EH (cell line): ENCODE results near the gene ST7.
A peak's percentile ranks its signal among the peaks of the same experiment; 100 is the strongest.

Source experiments
- DNase-seq: peaks from one replicate; pipeline ENCODE4 v3.0.0-alpha.2; 2015; ENCODE audit warnings: low read depth

Gene ST7

DNA sequence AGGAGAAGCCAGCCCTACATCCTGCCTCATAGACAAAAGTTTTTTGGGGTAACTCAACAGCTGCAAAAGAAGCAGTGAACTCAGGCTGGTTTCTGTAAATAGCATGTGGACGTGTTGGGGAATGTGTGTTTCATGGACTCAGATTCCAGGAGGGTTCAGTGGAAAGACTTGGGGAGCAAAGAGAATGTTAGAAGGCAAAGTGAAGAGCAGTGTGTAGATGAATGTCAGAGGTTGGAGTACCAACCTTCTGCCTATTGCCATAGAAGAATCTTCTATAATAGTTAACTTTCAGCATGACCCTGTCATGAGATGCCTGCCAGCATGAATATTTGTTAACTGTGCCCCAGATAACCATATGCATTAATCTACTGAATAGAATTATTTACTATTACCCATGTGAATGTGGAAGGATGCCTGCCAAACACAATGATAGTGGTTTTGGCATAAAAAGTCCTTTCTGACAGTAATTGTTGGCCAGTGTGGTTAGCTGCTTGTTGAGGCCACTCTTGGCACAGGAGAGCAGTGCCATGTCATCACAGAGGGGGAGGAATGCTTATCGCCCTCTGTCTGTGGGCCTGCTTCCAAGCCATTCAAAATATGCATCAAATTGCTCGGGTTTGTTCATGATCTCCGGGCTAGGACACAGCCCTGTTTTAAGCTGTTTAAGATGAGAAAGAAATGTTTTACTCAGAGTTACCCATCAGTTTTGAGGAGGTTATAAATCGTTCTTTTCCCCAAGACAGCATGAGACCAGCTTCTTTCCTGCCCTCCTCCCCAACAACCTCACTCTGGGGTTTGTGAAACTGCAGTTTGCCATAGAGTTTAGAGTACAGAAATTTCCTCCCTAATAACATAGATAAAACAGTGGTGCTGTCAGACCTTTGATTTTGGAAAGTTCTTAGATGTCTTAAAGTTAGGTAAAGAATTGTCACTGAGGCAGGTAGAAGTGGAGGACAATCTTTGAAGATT is 204.2 kb downstream of the ST7 start:
- peak; percentile 94 for DNase-seq

DNA sequence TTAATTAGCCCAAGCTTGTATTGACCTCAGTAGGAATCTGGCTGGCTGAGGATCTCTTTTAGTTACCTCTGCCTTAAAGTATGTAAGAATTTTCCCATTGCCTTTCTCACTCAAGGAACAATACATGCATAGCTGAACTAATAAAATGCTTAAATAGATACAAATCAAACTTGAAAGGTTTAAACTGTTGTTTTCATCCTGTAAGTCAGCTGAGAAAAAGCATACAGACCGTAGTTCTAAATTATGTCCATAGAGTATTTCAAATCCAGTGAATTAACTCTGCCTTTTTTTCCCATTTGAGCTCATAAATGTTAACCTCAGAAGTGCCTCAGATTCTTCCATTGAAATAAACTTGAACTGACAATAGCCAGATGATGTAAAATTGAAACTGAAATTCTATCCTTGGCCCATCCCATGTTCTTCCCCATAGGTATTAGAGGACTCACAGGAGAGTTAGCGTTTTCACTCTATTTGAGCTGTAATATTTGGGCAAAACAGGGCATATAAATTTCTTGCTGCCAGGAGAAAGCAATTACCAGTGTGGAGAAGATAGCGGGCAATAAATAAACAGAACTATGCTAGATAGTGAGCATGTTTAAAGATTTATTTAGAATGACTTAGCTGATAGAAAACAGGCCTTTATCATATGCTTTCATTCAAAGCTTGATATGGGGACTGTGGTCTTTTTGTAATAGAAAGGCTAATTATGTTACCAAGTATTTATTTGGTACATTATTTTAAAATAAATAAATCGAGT is 205.8 kb downstream of the ST7 start:
- peak; percentile 59 for DNase-seq

DNA sequence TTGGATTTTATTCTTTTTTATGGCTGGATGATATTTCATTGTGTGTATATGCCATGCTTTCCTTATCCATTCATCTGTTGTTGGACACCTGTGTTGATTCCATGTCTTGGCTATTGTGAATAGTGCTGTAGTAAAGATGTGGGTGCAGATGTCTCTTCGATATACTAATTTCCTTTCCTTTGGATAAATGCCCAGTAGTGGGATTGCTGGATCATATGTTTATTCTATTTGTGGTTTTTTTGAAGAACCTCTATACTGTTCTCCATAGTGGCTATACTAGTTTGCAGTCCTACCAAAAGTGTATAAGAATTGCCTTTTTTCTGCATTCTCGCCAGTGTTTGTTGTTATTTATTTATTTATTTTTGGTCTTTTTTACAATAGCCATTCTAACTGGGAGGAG is 209.8 kb downstream of the ST7 start:
- DNase-seq = no peak

DNA sequence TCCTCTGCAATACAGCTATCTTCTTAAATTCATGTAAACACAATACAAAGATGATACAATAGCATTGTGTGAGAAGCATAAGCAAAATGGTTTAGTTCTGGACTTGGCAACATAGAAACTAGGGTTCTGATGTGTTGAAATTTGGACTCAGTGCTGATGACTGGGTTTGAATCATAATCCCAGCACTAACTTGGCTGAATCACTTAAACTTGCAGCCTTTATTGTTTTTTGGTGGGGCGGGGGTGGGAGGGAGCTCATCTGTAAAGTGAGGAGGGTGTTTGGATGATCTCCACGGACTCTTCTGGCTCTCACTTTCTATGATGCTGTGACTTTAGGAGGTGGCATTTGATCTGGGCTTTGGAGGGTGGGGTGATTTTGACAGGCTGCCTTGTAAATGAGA is 211.3 kb downstream of the ST7 start:
- peak; percentile 32 for DNase-seq

DNA sequence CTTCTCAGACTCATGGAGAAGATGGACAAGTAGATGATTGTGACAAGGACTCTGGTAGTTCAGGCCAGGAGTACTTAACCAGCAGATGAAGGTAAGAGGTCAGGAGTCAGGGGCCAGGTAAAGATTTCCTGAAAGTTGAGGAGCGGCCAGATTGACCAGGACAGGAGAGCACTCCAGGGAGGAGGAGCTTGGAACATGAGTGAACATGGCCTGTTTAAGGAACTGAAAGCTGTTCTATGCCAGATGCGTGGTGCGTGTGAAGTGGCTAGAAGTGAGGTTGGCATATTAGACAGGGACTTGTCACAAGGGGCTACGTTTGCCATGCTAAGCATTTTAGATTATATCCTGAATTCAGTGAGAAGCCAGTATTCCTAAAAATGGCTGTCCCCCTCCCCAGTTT is 212.4 kb downstream of the ST7 start:
- no peak for DNase-seq

DNA sequence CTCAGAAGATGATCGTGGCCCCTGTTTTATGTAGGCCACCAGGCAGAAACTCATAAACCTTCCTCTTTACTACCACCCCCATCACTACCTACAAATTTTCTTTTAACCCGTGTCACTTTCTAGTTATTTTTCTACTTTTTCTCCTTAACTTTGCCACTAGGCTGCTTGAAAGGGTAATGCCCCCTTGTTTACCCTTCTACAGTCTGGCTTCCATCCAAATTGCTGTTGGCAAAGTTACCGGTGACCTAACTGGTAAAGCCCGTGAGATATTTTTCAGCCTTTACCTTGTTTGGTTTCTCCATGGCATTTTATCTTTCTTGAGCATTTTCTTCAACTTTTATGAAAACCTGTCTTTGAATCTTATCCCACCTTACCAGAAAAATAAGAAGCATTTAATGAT is 216.6 kb downstream of the ST7 start:
- DNase-seq = no peak

DNA sequence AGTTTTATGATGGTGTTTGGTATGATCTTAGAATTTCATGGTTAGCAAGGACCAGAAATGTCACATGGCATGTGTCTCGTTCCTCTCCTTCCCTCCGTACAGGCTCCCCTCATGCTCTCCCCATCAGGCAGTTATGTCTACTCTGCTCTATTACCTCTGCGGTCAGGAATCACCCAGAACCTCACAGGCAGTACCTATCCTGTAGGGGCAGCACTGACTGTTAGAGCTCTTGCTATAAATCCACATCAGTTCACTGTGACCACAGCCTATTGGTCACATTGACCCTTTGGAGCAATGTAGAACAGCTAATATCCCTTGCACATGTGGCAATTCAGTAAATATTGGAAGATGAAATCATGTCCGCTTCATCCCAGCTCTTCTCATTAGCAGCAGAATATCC is 217.8 kb downstream of the ST7 start:
- DNase-seq = no peak

DNA sequence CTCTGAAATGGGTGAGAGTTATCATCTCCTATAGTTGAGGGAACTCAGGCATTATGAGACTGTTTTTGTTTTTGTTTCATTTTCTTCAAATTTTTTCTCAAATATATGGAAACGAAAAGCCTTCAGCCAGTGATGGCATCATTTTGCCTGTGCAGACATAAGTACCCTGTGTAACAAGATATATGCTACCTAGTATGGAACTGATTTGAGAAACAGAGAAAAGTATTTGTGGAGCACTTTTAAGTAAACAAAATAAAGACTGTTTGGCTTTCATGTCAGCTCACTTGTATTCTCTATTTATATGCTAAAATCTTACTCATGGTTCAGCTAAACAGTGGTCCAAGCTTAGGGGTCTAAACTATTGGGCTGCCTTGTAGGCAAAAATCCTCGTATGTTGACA is 219.0 kb downstream of the ST7 start:
- DNase-seq = no peak

DNA sequence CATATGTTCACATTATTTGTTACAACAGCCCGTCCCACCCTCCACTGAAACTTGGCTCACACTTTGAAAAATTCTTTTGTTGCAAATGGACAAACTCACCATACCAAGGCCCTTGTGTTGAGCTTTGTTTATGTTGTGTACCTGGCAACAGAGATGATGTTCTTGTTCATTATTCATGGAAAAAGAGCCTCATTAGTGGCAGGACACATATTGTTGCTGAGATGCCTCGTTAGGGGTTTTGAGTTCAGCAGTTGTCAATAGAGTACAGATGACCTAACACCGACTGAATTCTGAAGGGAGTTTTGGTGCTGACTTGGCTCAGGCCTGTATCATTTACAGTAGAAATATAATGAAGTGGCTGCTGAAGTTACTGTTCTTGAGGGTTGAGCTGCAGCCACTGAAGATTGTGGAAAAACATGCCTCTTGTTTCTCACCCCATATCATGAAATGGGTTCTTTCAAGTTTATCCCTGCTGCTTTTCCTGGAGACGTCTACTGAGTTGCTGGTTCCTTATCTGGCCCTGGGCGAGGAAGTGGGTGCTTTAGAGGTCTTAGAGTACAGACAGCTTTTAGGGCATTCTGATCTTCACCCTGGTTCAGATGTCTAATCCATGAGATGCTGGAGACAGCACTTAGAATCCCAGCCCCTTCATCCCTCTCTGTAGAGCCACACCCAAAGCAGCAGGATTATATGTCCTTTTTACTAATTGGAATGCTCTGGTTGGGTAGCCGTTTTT is 219.9 kb downstream of the ST7 start:
- no peak for DNase-seq

DNA sequence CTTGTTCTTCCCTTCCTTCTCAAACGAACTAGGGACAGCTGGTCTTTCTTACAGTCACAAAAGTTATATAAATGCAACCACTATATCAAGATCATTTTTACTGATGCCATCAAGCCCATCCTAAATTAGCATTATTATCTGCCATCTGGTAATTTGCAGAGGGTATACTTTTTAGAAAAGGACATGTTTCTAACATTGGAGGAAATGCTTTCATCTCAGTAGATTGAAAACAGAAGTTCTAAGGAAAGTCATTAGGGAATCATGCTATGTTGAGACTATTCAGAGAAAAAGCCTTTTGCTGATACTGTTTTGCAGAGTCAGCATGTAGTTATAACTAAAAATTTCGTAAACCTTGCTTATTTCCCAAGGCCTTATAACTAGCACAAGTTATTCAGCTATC is 222.9 kb downstream of the ST7 start:
- DNase-seq = no peak

DNA sequence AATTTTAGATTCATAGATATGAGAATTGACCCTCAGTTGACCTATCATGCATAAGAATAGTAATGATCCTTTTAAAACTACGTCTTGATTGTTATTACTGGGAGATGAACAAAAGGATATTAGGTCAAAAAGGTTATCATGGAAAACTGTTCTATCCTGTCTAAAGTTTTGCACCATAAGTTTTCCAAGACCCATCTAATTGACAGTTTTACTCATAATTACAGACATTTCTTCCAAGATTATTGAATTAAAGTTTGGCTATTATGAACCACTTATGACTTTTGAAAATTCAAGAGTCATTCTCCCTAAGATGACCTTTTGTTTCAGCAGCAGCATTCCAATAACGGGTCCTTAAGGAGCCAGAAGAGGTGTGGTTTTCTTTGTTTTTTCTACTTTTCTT is 225.3 kb downstream of the ST7 start:
- no peak for DNase-seq

DNA sequence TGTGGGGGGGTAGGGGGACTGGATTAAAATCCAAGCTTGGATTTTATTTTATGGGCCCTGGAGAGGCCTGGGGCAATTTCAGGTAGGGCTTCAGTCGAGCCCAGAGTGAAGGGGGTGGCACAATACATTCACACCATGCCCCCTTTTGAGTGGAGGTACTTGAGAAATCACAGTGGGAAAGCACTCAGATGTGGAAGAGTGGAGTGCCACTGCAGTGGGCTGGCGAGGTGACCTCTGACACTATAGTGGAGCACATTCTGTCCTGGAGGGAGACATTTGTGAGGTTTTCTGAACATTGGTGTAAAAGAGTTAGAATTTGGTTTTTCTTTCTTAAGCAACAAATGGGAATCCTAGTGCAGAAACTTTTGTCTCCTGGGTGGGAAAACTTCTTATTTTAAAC is 226.4 kb downstream of the ST7 start:
- no peak for DNase-seq

DNA sequence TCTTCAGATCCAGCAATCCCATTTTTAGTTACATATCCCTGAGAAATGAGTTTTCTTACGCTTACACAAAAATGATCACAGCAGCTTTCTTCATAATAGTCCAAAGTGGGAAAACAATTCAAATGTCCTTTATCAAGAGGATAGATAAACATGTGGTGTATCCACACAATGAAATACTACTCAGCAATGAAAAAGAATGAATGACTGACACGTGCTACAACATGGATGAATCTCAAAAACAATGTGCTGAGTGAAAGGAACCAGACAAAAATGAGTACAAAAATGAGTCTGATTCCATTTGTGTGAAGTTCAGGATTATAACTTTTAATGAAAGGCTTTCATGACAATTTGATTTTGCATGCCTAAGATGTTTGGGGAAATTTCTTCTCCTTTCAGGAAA is 230.4 kb downstream of the ST7 start:
- DNase-seq = no peak

DNA sequence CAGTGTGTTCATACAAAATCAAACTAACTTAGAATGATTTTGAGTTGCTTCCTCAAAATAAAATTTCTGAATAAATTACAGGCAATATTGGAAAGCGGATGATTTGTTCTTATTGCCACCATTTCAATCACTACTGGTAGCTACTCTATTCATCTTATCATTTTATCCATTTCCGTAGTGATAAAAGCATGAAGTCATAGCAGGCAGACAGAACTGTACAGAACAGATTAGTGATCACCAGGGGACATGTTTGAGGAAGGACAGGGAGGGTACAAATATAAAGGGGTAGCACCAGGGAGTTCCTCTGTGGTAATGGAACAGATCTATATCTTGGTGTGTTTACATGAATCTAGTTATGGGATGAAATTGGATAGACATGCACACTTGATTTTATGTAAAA is 231.1 kb downstream of the ST7 start:
- DNase-seq = no peak

DNA sequence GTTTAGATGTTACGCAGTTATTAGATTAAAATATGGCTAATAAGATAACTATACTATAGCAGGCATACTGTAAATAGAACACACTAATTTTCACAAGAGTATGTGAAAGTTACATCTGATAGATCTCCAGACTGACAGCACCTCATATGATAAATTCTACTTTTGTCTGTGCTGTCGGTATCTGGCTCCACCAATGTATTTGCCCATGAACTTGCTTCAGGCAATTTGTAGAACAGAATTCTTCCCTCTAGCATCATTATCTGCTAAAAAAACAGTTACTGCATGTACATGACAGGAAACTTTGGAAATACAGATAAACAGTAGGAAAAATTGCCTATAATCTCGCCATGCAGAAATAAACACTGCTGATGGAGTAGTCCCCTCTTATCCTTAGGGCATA is 231.8 kb downstream of the ST7 start:
- no peak for DNase-seq

DNA sequence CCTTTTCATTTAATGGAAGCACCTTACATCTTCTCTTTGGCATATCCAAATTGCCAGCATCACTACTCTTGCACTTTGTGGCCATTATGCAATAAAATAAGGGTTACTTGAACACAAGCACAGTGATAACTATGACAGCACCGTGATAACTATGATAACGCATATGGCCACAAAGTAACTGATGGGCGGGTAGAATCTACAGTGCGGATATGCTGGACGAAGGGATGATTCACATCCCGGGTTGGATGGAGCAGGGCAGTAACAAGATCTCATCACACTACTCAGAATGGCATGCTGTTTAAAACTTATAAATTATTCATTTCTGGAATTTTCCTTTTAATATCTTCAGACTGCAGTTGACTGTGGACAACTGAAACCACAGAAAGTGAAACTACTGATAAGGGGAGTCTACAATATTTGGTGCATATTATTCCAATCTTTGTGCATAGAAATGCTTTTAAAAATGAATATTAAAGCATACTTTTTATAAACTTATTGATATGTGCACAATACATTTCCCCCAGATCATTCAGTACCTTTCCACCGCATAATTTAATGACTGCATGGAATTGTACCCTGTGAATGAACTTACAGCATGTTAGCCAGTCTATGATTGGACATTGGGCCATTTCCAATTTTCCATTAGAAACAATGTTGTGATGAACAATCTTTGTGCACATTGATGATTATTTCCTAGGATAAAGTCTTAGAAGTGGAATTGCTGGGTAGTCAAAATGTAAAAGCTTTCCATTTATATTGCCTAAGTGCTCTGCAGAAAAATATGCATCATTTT is 233.1 kb downstream of the ST7 start:
- peak; percentile 27 for DNase-seq

DNA sequence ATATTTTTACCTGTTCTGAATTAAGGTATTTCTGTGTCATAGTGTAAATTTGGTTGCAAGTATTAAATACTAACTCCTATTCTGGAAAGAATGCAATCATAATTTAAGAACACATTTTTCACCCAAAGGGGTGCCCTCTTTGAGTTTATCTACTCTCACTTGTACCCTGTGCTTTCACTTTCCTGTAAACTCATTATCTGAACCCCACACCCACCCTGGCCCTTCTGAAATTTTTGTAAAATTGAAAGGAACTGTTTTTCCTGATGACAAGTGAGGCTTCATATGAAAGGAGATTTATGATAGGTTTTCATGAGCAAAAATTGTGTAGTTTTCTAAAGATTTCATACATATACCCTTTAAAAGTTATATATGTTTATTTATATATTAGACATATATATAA is 235.1 kb downstream of the ST7 start:
- DNase-seq = no peak

DNA sequence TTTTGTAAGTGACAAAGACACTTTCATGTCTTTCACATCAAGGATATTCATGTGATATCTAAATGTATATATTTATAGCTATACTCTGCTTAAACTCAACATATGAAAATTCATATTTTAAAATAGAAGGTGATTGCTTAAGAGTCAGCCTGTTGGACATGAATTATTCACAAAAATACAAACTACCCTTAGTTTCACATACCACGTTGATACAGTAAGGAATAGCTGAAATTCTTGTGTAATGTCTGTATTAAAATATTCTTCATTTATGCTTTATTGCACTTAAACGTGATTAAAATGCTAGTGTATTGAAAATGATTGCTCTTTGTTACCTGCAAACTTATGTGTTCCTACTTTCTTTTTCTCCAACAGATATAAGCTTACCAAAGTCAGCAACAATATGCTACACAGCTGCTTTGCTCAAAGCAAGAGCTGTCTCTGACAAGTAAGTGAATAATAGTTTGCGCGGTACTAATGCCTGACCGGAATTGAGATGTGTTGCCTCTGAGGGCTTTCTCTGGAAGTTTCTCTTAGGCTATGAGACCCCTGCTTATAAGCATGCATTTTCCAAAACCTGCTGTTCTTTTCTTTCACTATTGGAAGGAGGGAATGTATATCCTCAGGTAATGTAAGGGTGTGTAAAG is 235.8 kb downstream of the ST7 start:
- DNase-seq = no peak

DNA sequence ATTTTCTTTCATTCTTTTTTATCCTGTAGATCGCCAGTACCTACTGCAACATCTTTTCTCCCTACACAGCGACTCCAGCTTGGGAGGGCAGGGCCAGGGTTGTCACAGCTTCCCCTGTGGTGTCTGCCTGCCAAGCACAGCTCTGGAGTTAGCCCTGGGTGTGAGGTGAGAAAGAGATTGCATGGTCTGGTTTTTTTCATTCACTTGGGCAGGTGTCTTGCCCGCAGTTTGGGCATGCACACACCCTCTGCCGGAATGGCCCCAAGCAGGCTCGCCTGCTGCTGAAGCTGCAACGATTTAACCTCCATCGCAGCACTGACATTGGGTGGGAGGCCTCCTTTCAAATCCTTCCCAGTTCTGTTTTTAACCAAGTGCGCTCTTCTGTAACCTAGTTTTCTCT is 236.8 kb downstream of the ST7 start:
- DNase-seq = no peak

DNA sequence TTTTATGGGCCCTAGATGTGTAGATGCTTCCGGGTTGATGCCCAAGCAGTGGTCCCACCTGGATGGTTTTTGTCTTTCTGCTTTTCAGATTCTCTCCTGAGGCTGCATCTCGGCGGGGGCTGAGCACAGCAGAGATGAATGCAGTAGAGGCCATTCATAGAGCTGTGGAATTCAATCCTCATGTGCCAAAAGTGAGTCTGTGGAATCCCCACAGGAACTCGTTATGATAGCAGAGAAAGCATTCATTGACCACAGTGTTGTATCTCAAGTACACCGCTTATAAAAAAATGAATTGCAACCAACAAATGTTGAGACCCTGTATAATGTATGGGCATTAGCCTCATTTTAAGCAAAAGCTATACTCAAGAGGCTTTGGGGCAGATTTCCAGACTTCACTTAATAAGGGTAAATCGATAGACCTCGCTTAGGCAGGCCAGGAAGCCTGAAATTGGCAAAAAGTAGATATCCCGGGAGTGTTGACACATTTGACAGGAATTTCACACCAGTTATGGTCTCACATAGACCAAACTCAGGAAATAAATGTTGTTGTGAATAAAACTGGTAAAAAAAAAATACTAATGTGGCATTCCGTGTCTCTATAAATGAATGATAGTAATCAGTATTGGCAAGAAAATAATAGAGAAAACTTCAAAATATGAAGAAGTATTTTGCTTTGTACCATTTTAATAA is 237.6 kb downstream of the ST7 start:
- no peak for DNase-seq

DNA sequence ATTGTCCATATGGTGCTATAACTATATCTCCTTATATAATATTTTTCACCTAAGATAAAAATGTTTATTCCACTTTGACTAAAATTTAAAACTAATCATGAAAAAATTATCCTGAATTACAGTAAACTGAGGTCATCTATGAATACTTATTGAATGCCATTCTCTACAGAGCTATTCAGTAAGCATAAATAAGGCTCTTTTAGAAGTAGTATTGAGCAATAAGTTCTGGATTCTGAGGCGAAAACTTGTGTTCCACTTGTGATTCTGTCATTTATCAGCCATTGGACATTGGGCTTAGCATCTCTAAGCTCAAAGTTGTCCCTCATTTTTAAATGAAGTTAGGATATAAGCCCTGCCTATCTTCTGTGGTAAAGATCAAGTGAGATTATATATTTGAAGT is 238.8 kb downstream of the ST7 start:
- no peak for DNase-seq
